H1 (cell line): Measurements from ENCODE around the gene SEMA4F.

Experiments used
- CREB1 ChIP-seq: IDR thresholded peaks from 2 replicates; pipeline ENCODE4 v1.6.1; 2012; ENCODE audit warnings: inconsistent platforms
- EZH2 ChIP-seq: fragments of 200-600 bp; sonication (generic); IDR thresholded peaks from 2 replicates; pipeline ENCODE4 v1.7.1; 2012; ENCODE audit warnings: low read depth, mild to moderate bottlenecking, moderate library complexity, low read length, inconsistent platforms; ENCODE audit not compliant: severe bottlenecking
- JUND ChIP-seq: IDR thresholded peaks from 2 replicates; pipeline ENCODE4 v1.6.1; 2011; ENCODE audit warnings: mild to moderate bottlenecking, improper control_type of control experiment, low read length
- RNF2 ChIP-seq: fragments of 200-900, 300-1000 bp; sonication (generic); IDR thresholded peaks from 2 replicates; pipeline ENCODE4 v1.7.1; 2016; ENCODE audit warnings: borderline replicate concordance, low read depth, mild to moderate bottlenecking, antibody characterized with exemption, low read length; ENCODE audit not compliant: poor library complexity, severe bottlenecking; ENCODE audit errors: missing control alignments
- SP2 ChIP-seq: IDR thresholded peaks from 2 replicates; pipeline ENCODE4 v1.6.1; 2012; ENCODE audit warnings: mild to moderate bottlenecking, low read length, inconsistent platforms
- TF ChIP-seq, protein P1 (sequence below), 3 experiments: IDR thresholded peaks; 1 replicate in 2 of 3; 2 replicates in 1 of 3; pipeline versions ENCODE4 v1.5.1 to v1.6.1; 2011; ENCODE audit warnings: low read length in 3 of 3, mild to moderate bottlenecking in 3 of 3, inconsistent platforms in 2 of 3, low read depth in 1 of 3, moderate library complexity in 1 of 3; ENCODE audit not compliant: insufficient read depth in 1 of 3; ENCODE audit errors: control extremely low read depth in 1 of 3

GRCh38 chr2:74655579-74655978 is 1.5 kb downstream of the SEMA4F start:
- TF ChIP-seq CREB1 = no peak
- TF ChIP-seq, protein P1, sequence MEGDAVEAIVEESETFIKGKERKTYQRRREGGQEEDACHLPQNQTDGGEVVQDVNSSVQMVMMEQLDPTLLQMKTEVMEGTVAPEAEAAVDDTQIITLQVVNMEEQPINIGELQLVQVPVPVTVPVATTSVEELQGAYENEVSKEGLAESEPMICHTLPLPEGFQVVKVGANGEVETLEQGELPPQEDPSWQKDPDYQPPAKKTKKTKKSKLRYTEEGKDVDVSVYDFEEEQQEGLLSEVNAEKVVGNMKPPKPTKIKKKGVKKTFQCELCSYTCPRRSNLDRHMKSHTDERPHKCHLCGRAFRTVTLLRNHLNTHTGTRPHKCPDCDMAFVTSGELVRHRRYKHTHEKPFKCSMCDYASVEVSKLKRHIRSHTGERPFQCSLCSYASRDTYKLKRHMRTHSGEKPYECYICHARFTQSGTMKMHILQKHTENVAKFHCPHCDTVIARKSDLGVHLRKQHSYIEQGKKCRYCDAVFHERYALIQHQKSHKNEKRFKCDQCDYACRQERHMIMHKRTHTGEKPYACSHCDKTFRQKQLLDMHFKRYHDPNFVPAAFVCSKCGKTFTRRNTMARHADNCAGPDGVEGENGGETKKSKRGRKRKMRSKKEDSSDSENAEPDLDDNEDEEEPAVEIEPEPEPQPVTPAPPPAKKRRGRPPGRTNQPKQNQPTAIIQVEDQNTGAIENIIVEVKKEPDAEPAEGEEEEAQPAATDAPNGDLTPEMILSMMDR (IDR thresholded peaks at IDR 0.05; ENCODE audit: control extremely low read depth in 1 of 3, insufficient read depth in 1 of 3, low read depth in 1 of 3, low read length in 3 of 3) = no peak
- TF ChIP-seq JUND = no peak
- TF ChIP-seq RNF2 = no peak
- TF ChIP-seq EZH2 = no peak
- TF ChIP-seq SP2 = no peak
